ENCODE measurements around the gene CSN3.
"Not testable (repeated sequence)": the region's sequence is repeated elsewhere in the genome, so short reads cannot be mapped to it uniquely, and the experiment has no call there.

Gene CSN3, protein sequence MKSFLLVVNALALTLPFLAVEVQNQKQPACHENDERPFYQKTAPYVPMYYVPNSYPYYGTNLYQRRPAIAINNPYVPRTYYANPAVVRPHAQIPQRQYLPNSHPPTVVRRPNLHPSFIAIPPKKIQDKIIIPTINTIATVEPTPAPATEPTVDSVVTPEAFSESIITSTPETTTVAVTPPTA

DNA sequence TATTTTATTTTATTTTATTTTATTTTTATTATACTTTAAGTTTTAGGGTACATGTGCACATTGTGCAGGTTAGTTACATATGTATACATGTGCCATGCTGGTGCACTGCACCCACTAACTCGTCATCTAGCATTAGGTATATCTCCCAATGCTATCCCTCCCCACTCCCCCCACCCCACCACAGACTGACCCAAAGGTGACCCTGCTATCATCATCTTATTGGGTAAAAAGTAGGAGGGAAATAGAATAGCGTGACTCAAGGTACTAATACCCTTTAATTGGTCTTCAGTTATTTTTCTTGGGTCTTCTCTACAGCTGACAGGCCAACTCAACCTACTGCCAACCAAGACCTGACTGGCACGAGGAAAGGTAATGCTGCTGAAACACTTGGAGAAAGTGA, at the start of gene CSN3:
CSN3 (plus strand) TSS at position 301 of the 400 bp plus-strand sequence. CDS start 2,223 bp downstream, outside the sequence.
- FAIRE-seq, result not testable (repeated sequence)

DNA sequence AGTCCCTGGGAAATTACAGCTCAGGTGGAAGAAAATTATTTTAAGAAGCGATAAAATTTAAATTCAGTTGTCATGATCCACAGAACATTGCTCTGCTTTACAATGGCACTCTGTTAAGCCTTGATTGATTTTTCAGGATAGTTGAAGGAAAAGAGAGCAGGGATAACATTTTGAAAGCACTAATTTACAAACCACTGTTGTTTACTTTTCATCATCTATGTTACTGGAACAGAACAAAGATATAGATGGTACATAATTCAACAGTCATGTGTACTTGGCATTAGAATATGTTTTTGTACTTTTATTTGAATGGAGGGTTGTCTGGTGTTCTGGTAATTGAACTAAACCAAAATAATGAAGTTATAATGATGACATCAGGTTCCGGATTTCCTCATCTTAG, 49.5 kb upstream of the CSN3 start:
- FAIRE-seq, result no peak

DNA sequence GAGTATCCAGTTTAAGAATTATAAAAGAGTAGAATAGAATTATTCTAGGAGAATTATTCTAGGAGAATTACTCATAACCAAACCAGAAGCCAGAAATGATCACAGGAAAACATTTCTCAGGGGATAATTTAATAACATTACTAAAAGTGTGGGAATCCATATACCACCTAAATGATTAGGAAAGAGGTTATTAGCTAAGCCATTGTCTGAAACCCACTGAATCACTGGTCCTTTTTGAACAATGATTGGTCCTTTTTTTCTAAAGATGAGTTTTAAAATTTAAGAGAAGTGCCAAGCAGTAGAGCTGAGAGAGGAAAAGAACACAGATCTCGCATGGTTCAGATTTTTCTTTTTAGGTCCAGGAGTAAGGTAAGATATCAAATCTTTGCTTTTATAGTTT, 47.0 kb upstream of the CSN3 start, which contains the start of gene ODAM:
ODAM (plus strand) TSS at position 301 of the 400 bp plus-strand sequence. CDS start 819 bp downstream, outside the sequence.
- no peak for FAIRE-seq

DNA sequence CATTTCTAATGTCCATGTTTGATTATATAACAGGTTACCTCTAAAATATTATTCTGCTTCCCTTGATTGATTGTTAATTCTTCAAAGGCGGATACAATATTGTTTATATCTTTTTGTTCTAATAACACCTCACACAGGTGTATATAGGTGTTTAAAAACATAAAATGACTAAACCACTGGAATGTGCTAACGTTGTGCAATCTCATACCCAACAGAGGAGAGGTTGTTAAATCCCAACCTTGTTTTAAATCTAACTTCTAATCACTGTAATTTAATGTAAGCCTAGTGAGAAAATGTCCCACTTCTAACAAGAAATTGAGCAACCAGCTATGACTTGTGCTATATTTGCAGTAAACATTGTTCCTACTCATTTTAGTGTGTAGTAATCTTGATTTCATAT, 45.5 kb upstream of the CSN3 start:
- no peak for FAIRE-seq

DNA sequence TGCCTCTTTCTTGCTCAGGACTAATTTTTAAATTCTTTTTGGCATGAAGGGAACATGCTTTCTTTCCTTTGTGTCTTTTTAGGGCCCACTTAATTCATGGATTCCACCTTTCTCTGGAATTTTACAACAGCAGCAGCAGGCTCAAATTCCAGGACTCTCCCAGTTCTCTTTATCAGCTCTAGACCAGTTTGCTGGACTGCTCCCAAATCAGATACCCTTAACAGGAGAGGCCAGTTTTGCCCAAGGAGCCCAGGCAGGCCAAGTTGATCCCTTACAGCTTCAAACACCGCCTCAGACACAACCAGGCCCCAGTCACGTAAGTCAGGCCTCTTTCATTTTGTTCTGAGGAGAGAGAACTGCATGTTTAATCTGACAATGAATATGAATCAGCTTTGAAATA, 44.6 kb upstream of the CSN3 start:
- FAIRE-seq, result no peak

GRCh38 chr4:70203601-70204000, 38.8 kb upstream of the CSN3 start:
- no peak for FAIRE-seq

DNA sequence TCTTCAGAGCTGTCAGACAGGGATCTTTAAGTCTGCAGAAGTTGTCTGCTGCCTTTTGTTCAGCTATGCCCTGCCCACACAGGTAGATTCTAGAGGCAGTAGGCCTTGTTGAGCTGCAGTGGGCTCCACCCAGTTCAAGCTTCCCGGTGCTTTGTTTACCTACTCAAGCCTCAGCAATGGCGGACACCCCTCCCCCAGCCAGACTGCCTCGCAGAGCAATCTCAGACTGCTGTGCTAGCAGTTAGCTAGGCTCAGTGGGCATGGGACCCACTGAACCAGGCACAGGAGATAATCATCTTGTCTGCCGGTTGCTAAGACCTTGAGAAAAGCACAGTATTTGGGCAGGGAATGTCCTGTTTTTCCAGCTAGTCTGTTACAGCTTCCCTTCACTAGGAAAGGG, 29.6 kb upstream of the CSN3 start:
- FAIRE-seq, result not testable (repeated sequence)

GRCh38 chr4:70216109-70216508, 26.3 kb upstream of the CSN3 start:
- not testable (repeated sequence) for FAIRE-seq

DNA sequence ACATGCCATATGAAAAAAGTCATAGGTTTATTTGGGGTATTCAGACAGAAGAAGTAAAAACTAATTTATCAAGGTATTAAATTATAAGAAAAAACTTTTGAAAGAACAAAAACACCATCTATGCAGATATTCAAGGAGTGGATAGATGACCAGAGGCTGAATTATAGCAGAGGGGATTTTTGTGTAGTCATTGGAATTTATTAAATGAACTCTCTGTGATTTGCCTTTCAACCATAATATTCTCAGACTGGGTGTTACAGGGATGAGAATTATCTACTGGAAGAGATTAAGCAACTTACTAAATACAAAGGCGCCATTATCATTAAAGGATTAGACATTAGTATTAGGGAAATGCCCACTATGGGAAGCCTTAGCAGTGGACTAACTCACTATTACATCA, 25.8 kb upstream of the CSN3 start:
- FAIRE-seq, result peak; percentile 24

DNA sequence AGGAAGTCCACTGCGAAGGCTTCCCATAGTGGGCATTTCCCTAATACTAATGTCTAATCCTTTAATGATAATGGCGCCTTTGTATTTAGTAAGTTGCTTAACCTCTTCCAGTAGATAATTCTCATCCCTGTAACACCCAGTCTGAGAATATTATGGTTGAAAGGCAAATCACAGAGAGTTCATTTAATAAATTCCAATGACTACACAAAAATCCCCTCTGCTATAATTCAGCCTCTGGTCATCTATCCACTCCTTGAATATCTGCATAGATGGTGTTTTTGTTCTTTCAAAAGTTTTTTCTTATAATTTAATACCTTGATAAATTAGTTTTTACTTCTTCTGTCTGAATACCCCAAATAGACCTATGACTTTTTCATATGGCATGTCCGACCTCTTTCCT, 21.0 kb upstream of the CSN3 start:
- FAIRE-seq, result not testable (repeated sequence)

DNA sequence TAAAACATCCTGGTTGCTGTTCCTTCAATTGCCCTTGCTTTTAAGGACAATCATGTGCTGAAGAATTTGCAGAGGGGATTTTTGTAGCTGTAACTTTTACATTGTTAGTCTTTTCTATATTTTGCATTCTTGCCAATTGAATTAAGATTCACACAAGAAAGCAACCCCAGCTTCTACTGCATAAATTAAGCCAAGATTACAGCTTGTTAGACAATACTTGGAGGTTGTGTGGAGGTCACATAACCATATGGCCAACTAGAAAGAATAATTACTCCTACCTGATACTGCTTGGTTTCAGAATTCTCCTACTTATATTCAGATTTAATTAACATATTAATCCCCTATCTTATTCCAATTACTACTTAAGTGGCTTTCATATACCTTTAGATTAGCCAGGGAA, 20.6 kb upstream of the CSN3 start:
- not testable (repeated sequence) for FAIRE-seq

- no peak for FAIRE-seq
These were observed 16.6 kb upstream of the CSN3 start, which contains the start of gene FDCSP for GRCh38 chr4:70225824-70226223. Gene FDCSP, plus strand, starts transcription at chr4:70226124. Its CDS starts 5,071 bp downstream, at chr4:70231195.

DNA sequence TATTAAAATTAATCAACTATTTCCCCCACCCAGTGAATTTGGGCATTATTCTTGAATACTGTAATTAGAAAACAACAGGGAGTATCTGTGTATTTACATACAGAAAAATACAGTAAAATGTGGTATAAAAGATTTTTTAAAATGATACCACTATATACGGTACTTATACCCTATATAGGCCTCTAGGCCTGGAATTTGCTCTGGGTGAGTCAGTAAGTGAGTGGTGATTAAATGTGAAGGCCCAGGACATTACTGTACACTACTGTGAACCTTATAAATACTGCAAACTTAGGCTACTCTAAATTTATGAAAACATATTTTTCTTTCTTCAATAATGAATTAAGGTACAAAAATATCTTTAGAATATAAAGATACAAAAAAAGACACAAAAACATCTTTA, 6.3 kb upstream of the CSN3 start:
- FAIRE-seq, result no peak

DNA sequence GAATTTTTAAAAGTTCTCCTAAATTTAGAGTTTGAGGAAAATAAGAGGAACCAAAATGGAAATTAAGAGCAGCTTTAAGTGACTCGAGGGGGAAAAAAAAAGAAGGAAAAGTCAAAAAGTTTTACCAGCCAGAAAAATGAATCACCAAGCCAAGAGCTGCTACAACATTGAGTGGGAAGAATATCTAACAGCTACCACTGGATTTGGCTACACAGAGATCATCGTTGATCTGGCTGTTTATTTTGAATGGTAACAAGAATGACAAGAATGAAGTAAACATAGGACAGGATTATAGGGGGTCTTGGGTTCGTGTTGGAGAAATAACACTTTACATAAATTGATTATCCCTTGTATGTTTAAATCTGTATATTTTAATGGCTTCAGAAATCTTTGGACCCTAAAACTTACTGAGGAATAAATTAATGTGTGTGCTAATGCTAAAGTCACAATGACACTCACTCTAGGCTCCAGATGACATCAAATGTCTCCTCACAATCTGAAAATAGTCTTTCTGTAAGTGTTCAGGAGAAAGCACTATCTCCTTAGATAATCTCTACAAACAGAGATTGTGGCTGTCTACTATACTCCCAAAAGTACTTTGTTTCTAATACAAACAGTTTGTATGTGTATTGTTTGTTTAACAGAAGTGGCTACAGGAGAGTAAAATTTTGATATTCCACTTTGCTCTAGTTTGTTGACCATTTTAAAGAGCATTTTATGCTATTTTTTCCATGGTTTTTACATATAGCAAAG, 3.1 kb upstream of the CSN3 start:
- FAIRE-seq, result no peak

DNA sequence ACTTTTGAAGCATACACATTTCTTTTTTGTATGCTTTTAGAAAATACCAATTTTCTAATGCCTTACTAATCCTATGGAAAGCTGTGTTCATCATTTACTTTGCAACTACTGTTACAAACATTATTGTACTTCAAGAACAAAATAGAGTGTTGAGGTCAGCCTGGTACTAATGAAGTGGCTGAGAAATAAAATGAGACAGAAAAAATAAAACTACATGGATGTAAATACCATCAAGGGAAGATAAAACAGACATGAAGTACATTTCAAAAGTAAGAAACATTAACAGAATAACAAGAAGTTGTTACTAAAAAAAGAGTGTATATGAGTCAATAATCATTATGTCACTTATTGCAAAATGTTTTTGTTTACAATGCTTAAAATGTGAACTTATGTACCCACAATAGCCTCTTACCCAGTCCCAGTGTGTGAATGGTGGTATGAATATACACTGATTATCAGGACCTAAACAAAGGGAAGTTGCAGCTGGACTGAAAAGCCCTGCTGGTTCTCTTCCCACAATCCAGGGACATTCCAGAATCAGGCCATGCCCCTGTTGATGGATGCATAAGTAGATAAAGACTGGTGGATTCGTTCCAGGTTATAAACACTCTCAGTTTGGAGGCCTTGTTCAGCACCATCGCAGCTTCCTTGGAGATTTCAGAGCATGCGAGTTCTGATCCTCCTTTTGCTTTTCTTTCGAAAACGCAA, 2.4 kb upstream of the CSN3 start:
- no peak for FAIRE-seq

- FAIRE-seq, result no peak
These were observed 694 bp downstream of the CSN3 start for GRCh38 chr4:70243091-70243490.

- no peak for FAIRE-seq
These were observed 9.0 kb downstream of the CSN3 start for GRCh38 chr4:70251250-70251944.

DNA sequence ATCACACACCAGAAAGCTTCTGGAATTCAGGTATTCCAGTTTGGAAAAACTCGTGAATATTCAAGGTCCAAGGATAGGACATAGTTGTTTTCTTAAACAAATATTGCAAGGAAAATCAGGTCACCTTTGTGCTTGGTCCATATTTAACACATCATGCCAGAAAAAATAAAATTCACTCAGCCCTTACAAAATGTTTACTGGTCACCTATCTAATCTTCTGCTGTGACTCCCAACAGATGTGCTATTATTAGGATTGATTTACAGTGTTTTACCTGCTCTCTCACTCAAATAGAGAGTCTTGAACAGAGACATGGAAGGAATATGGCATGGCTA, 9.5 kb downstream of the CSN3 start:
- no peak for FAIRE-seq

DNA sequence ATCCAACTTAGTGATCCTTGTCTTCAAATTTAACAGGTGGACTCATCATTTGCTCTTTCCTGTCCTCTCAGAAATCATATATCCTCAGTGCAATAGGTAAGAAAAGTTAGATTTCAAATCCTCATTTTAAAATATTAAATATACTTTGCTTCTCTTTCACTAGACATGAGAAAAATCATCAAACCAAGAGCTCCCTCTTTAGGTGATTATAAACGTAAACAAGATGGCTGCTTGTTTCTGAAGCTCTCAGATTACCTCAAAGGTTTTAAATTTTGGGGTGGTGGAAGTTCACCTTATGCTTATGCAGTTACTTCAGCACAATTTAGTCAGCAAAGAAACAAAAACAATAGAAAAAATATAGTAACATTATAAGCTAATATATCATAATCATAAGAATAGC, 27.3 kb downstream of the CSN3 start:
- FAIRE-seq, result no peak

DNA sequence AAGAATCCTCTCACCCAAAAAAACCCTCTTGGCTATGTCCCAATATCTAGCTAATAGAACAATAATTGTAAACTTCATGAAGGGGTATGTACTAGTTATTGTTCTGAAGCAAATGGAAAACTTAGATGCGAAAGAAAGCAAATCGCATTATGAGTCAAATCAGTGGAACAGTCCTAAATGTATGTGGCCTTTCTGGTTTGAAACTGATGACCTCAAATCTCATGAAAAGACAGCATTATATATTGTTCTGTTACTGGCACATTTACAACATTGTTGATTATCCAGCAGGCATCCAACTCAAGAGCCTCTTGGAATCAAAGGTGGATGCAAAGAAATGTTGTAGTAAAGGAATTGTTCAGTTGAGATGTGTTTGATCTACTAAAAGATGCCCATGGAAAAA, 34.7 kb downstream of the CSN3 start:
- no peak for FAIRE-seq

GRCh38 chr4:70280567-70280966, 38.2 kb downstream of the CSN3 start:
- FAIRE-seq, result no peak

DNA sequence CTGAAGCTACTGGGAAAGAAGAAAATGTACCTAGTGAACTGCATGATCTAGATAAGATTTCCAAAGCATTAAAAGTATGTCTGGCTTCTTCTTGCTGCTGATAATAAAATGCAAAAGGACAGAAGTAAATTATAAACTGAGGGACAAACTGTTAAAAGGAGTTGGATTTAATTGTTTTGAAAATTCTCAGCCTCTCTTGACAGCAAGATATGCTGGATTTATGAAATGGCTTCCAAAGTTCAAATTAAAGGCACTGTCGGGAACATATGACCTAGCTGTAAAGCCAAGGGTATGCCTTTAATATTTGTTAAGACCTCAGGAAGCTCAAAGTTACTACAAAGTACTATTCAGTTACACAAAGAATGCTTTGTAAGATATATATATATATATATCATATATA, 46.3 kb downstream of the CSN3 start:
- FAIRE-seq, result no peak

GRCh38 chr4:70291341-70291740, 48.9 kb downstream of the CSN3 start:
- FAIRE-seq, result no peak

Measured in colon (tissue), 2 donors.